Nephron (organoid): ENCODE data around the gene KLK15.

Source experiments
- H3K27ac Mint-ChIP-seq, 3 experiments: 2 replicates each; pipeline ENCODE4 v1.8.0; 2020; ENCODE audit warnings: mixed read lengths in 3 of 3, mild to moderate bottlenecking in 2 of 3, moderate library complexity in 1 of 3
- H3K27me3 Mint-ChIP-seq: 2 replicates; pipeline ENCODE4 v1.8.0; 2021; ENCODE audit warnings: low read depth, mild to moderate bottlenecking, moderate library complexity, mixed read lengths
- H3K36me3 Mint-ChIP-seq: 2 replicates; pipeline ENCODE4 v1.8.0; 2020; ENCODE audit warnings: low read depth, mixed read lengths
- H3K4me1 Mint-ChIP-seq: 2 replicates; pipeline ENCODE4 v1.8.0; 2020; ENCODE audit warnings: mixed read lengths
- H3K4me3 Mint-ChIP-seq, 3 experiments: 2 replicates each; pipeline ENCODE4 v1.8.0; 2020; ENCODE audit warnings: mild to moderate bottlenecking in 3 of 3, mixed read lengths in 3 of 3, moderate library complexity in 2 of 3
- H3K9me3 Mint-ChIP-seq: 2 replicates; pipeline ENCODE4 v1.8.0; 2020; ENCODE audit warnings: mixed read lengths
- TF ChIP-seq, protein P1 (sequence below), 3 experiments: fragments of 200-600 bp; sonication (generic); IDR thresholded peaks; one replicate each; pipeline ENCODE4 v1.5.0; 2021; ENCODE audit warnings: antibody characterized with exemption in 3 of 3; ENCODE audit not compliant: unreplicated experiment in 3 of 3

The KLK15 gene

GRCh38 chr19:50820086-50820485 is 13.3 kb downstream of the KLK15 start:
- TF ChIP-seq, protein P1, sequence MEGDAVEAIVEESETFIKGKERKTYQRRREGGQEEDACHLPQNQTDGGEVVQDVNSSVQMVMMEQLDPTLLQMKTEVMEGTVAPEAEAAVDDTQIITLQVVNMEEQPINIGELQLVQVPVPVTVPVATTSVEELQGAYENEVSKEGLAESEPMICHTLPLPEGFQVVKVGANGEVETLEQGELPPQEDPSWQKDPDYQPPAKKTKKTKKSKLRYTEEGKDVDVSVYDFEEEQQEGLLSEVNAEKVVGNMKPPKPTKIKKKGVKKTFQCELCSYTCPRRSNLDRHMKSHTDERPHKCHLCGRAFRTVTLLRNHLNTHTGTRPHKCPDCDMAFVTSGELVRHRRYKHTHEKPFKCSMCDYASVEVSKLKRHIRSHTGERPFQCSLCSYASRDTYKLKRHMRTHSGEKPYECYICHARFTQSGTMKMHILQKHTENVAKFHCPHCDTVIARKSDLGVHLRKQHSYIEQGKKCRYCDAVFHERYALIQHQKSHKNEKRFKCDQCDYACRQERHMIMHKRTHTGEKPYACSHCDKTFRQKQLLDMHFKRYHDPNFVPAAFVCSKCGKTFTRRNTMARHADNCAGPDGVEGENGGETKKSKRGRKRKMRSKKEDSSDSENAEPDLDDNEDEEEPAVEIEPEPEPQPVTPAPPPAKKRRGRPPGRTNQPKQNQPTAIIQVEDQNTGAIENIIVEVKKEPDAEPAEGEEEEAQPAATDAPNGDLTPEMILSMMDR (IDR thresholded peaks at IDR 0.05; ENCODE audit: unreplicated experiment in 3 of 3): no peak
- Mint-ChIP-seq H3K27ac (peak overlapping the region in 1 of 3 experiments; percentile 34), H3K4me3 (peak overlapping the region in 2 of 3 experiments; percentile 1 to 5), H3K27me3 (peaks cover 92% of the 10 kb centered on the region), H3K4me1 (peaks cover 17% of the 10 kb centered on the region), H3K9me3 (peaks cover 5% of the 10 kb centered on the region), H3K36me3 (no peaks in the 10 kb centered on the region)

GRCh38 chr19:50819636-50820035 is 13.7 kb downstream of the KLK15 start:
- Mint-ChIP-seq H3K9me3 (peaks cover 5% of the 10 kb centered on the region), H3K27ac (no peak overlapping the region), H3K36me3 (no peaks in the 10 kb centered on the region), H3K4me3 (peak overlapping the region in 1 of 3 experiments; percentile 5), H3K27me3 (peaks cover 93% of the 10 kb centered on the region), H3K4me1 (peaks cover 17% of the 10 kb centered on the region)
- TF ChIP-seq, protein P1 (IDR thresholded peaks at IDR 0.05; ENCODE audit: unreplicated experiment in 3 of 3): no peak

DNA sequence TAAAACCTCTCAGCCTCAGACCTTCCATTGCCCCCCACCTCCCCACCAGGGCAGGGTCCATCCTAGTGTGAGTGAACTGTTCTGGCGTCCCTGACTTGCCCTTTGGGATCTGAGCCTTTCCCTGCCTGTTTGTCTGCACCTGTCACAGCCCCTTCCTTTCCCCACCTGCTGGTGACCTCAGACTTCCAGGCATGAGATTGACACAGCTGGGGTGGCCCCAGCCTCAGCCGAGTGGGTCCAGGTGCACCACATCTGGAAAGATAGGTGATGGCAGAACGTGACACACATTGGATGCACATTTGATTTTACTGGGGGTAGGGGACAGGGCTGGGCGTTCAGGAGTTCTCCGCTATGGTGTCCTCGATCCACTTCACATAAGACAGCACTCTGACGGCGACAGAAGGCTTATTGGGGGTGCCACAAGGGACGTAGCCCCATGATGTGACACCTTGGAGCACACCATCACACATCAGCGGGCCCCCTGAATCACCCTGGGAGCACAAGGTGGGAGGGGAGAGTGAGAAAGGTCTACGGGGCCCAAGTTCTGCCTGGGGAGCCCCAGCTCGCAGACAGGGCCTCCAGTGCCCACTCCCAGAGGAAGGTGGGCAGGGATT is 14.4 kb downstream of the KLK15 start:
- Mint-ChIP-seq H3K4me3 (peak overlapping the region; percentile 42 to 73 (median 71)), H3K27me3 (peaks cover 95% of the 10 kb centered on the region)
- TF ChIP-seq, protein P1 (IDR thresholded peaks at IDR 0.05; ENCODE audit: unreplicated experiment in 3 of 3): no peak

DNA sequence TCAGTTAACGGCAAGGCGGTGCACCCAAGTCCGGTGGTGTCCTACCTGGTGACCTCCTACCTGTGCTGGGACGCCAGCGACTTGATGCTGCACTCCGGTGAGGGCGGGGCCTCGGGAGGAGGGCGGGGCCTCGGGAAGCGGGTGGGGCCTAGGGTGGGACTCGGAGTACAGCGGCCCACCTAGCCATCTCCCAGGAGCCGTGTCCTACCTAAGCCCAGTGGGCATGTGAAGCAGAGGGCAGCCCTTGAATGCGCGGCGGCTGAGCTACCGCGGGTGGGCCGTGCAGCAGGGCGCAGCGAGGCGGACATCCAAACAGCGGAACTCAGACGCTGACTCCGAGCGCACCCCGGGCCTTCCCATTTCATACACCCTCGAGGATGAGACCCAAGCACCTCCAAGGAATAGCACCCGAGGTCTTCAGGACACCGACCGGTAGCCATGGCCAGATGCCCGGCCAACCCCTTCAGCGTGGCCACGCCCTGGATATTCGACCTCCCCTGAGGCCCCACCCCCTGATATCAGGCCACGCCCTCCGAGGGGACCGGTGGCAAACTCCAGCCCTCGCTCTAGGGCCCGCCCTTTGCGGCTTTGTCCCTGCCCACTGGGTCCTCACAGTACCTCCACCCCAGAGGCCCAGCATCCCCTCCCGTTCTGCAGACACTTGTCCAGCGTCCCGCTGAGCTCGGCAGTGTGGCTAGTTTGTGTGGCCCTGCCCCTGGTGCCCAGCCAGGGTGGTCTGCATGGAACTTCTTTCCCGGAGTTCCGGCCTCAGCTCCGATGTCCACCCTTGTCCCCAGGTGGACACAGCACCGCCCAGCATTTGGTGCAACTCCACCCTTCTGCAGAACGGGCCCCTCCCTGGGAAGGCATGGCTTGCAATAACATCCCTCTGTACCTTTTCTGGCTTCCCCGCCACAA is 15.2 kb downstream of the KLK15 start:
- no peak overlapping the region for H3K27ac Mint-ChIP-seq

More for the DNA sequence above, 14.4 kb downstream of the KLK15 start:
- H3K27ac Mint-ChIP-seq: no peak overlapping the region
- H3K9me3 Mint-ChIP-seq: peaks cover 5% of the 10 kb centered on the region
- H3K36me3 Mint-ChIP-seq: no peaks in the 10 kb centered on the region
- H3K4me1 Mint-ChIP-seq: peaks cover 17% of the 10 kb centered on the region

GRCh38 chr19:50815439-50815838 is 17.9 kb downstream of the KLK15 start:
- peaks cover 5% of the 10 kb centered on the region for H3K9me3 Mint-ChIP-seq

More for the DNA sequence above, 15.2 kb downstream of the KLK15 start:
- H3K4me1 Mint-ChIP-seq: peaks cover 17% of the 10 kb centered on the region
- peaks cover 5% of the 10 kb centered on the region for H3K9me3 Mint-ChIP-seq
- TF ChIP-seq, protein P1 (IDR thresholded peaks at IDR 0.05; ENCODE audit: unreplicated experiment in 3 of 3): no peak
- no peaks in the 10 kb centered on the region for H3K36me3 Mint-ChIP-seq
- peak overlapping the region; percentile 51 to 73 (median 71) for H3K4me3 Mint-ChIP-seq
- H3K27me3 Mint-ChIP-seq: peaks cover 90% of the 10 kb centered on the region

More at GRCh38 chr19:50815439-50815838, 17.9 kb downstream of the KLK15 start:
- Mint-ChIP-seq H3K27ac (no peak overlapping the region), H3K4me3 (no peak overlapping the region), H3K27me3 (peaks cover 83% of the 10 kb centered on the region), H3K4me1 (peaks cover 10% of the 10 kb centered on the region), H3K36me3 (no peaks in the 10 kb centered on the region)
- TF ChIP-seq, protein P1 (IDR thresholded peaks at IDR 0.05; ENCODE audit: unreplicated experiment in 3 of 3): no peak
